Tibial nerve (tissue), 4 donors: ENCODE results near the gene ZFAND2B. TPM values are rescaled to one million over a fixed set of nuclear protein-coding genes. Genes with fewer than 3 reads are reported as not detected.
"Not testable (repeated sequence)": the region's sequence is repeated elsewhere in the genome, so short reads cannot be mapped to it uniquely, and the experiment has no call there.

Source experiments
- DNase-seq, 2 donors: peaks; one replicate each; pipeline ENCODE4 v3.0.0-alpha.2; 2019; ENCODE audit warnings: low spot score in 2 of 2
- H3K27ac ChIP-seq, 4 donors: fragments of 200-600 bp; sonication (generic) in 3 of 4; one replicate each; pipeline ENCODE4 v1.5.1; 2017 to 2019; ENCODE audit warnings: mild to moderate bottlenecking in 1 of 4
- H3K27me3 ChIP-seq, 2 donors: fragments of 200-600 bp; sonication (generic) in 1 of 2; one replicate each; pipeline versions ENCODE4 v1.5.1 to v1.6.0; 2017 to 2019
- H3K36me3 ChIP-seq, 3 donors: fragments of 200-600 bp; sonication (generic); one replicate each; pipeline ENCODE4 v1.5.1; 2018 to 2019
- H3K4me1 ChIP-seq, 4 donors: fragments of 200-600 bp; sonication (generic) in 3 of 4; one replicate each; pipeline ENCODE4 v1.5.1; 2017 to 2019
- H3K4me3 ChIP-seq, 4 donors: fragments of 200-600 bp; sonication (generic) in 3 of 4; one replicate each; pipeline ENCODE4 v1.5.1; 2017 to 2019; ENCODE audit warnings: mild to moderate bottlenecking in 1 of 4, moderate library complexity in 1 of 4
- H3K9me3 ChIP-seq, 4 donors: fragments of 200-600 bp; sonication (generic) in 3 of 4; one replicate each; pipeline ENCODE4 v1.5.1; 2017 to 2019
- EP300 ChIP-seq, 2 donors: sonication (generic); formaldehyde crosslinking; IDR thresholded peaks; one replicate each; pipeline ENCODE4 v1.6.1; 2017; ENCODE audit warnings: antibody characterized with exemption in 2 of 2, mild to moderate bottlenecking in 1 of 2
- POLR2A ChIP-seq, 2 donors: fragments of 450-650 bp; IDR thresholded peaks; one replicate each; pipeline ENCODE4 v1.6.1; 2017; ENCODE audit warnings: antibody characterized with exemption in 2 of 2, mild to moderate bottlenecking in 2 of 2, moderate library complexity in 2 of 2
- WGBS, 2 donors: methylation state at CpG; one replicate each; pipeline ENCODE4 v1.1.5; 2018; 5-methylcytosine and 5-hydroxymethylcytosine counted together
- total RNA-seq, 4 donors: library from RNA; depleted of rRNA; stranded (reverse); fragments of >200 nt; gene quantifications; one replicate each; pipeline ENCODE4 v1.1.0, GENCODE V29; 2016
- TF ChIP-seq, protein P1 (sequence below), 5 experiments: fragments of 200-600 bp in 3 of 5; fragments of 450-650 bp in 2 of 5; sonication (generic) in 3 of 5; IDR thresholded peaks; one replicate each; pipeline ENCODE4 v1.5.1; 2016 to 2019; ENCODE audit warnings: antibody characterized with exemption in 5 of 5, mild to moderate bottlenecking in 3 of 5, moderate library complexity in 2 of 5

Gene ZFAND2B
- total RNA-seq, 4 donors from 2014 or later = 30.3 to 58.8 (median 50.5) TPM

DNA sequence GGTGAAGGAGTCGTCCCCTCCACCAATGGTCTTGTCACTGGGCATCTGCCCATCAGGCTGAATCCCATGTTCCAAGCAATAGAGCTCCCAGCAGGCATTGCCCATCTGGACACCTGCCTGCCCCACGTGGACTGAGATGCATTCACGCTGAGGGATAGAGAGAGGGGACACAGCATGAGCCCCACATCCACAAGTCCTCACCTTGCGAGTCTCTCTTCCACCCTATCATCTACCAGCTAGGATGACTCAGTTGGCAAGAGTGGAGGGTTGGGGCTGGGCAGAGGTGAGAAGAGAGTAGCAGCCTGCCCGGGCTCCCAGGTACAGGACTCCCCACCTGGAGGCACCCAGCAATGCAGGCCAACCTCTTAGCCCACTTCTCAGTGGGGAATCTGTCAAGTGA lies 45.5 kb downstream of the ZFAND2B start:
- Histone ChIP-seq H3K27ac (peak overlapping the region in 3 of 4 donors; percentile 63 to 89 (median 76)), H3K4me1 (peaks cover 0 to 61% (median 35%) of the 10 kb centered on the region in 4 donors), H3K27me3 (peaks cover 0 to 36% of the 10 kb centered on the region in 2 donors), H3K9me3 (no peaks in the 10 kb centered on the region), H3K4me3 (peak overlapping the region in 2 of 4 donors; percentile 64 to 73), H3K36me3 (peaks cover 0 to 28% (median 0%) of the 10 kb centered on the region in 3 donors)
- TF ChIP-seq, protein P1, sequence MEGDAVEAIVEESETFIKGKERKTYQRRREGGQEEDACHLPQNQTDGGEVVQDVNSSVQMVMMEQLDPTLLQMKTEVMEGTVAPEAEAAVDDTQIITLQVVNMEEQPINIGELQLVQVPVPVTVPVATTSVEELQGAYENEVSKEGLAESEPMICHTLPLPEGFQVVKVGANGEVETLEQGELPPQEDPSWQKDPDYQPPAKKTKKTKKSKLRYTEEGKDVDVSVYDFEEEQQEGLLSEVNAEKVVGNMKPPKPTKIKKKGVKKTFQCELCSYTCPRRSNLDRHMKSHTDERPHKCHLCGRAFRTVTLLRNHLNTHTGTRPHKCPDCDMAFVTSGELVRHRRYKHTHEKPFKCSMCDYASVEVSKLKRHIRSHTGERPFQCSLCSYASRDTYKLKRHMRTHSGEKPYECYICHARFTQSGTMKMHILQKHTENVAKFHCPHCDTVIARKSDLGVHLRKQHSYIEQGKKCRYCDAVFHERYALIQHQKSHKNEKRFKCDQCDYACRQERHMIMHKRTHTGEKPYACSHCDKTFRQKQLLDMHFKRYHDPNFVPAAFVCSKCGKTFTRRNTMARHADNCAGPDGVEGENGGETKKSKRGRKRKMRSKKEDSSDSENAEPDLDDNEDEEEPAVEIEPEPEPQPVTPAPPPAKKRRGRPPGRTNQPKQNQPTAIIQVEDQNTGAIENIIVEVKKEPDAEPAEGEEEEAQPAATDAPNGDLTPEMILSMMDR (IDR thresholded peaks at IDR 0.05) = no peak
- TF ChIP-seq EP300 (IDR thresholded peaks at IDR 0.05) = no peak
- TF ChIP-seq POLR2A (IDR thresholded peaks at IDR 0.05) = no peak
- 68 to 76% methylated on average over 5 of the region's 5 CpGs for WGBS, 2 donors
- DNase-seq = no peak

GRCh38 chr2:219252570-219252899 lies 46.0 kb downstream of the ZFAND2B start:
- Histone ChIP-seq H3K4me1 (peaks cover 0 to 61% (median 33%) of the 10 kb centered on the region in 4 donors), H3K9me3 (no peaks in the 10 kb centered on the region), H3K27ac (peak overlapping the region in 3 of 4 donors; percentile 63 to 89 (median 76)), H3K4me3 (peak overlapping the region; percentile 49 to 81 (median 68)), H3K27me3 (peaks cover 0 to 36% of the 10 kb centered on the region in 2 donors), H3K36me3 (peaks cover 0 to 24% (median 0%) of the 10 kb centered on the region in 3 donors)
- no peak for DNase-seq
- no peak for TF ChIP-seq POLR2A (IDR thresholded peaks at IDR 0.05)
- WGBS, 2 donors = 13 to 21% methylated on average over 9 of the region's 9 CpGs

DNA sequence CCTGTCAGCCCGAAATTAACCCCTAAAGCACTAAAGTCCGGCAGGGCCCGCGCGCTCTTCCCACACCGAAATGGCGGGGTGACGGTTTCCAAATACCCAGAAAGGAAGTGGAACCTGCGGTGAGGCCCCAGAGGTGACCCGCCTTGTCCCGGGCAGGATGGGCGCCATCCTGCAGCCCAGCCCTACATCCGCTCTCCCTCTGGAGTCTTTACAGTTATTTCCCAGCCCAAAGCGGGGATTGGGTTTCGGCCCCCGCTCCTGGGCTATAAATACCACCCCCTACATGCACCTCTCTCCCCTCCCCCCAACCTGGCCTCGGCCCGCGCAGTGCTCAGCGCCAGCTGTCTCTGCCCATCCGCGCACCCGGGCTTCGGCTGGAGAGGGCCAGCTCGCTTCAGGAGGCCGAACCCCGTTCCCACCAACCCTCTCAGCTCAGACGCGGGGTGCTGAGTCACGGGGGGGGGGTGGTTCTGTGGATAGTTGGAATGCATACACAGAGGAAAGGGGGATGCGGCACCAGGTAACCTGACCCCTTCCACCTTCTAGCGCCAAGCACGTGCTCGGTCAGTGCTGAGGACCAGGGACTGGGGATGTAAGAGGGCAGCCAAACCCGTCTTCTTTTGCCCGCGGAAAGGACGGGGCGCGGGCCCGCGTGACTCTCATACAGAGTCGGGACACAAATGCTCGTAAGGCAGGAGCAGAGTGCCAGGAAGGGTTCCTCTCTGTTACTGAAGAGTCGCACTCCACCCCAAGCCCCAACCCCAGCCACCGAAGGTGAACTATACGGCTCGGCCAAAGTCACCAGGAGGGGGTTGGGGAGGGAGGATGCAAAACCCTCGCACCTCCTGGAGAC lies 46.5 kb downstream of the ZFAND2B start, which contains the start of gene TUBA4B:
Gene TUBA4B (plus strand): TSS at position 344 of the 853 bp plus-strand sequence. CDS start 165 bp downstream, at position 509.
- H3K36me3 ChIP-seq = peaks cover 0 to 18% (median 0%) of the 10 kb centered on the region in 3 donors
- TF ChIP-seq POLR2A (IDR thresholded peaks at IDR 0.05) (no peak), EP300 (IDR thresholded peaks at IDR 0.05) (no peak)
- TF ChIP-seq, protein P1 (IDR thresholded peaks at IDR 0.05) = no peak
- no peaks in the 10 kb centered on the region for H3K9me3 ChIP-seq
- H3K27me3 ChIP-seq = peaks cover 0 to 38% of the 10 kb centered on the region in 2 donors
- H3K27ac ChIP-seq = peak within 1 kb of the TSS; percentile 7 to 89 (median 70)
- no peak for DNase-seq
- WGBS, 2 donors = 2 to 3% methylated on average over 34 to 49 of the region's 49 CpGs
- peaks cover 0 to 61% (median 33%) of the 10 kb centered on the region in 4 donors for H3K4me1 ChIP-seq
- peak within 1 kb of the TSS; percentile 49 to 81 (median 68) for H3K4me3 ChIP-seq

DNA sequence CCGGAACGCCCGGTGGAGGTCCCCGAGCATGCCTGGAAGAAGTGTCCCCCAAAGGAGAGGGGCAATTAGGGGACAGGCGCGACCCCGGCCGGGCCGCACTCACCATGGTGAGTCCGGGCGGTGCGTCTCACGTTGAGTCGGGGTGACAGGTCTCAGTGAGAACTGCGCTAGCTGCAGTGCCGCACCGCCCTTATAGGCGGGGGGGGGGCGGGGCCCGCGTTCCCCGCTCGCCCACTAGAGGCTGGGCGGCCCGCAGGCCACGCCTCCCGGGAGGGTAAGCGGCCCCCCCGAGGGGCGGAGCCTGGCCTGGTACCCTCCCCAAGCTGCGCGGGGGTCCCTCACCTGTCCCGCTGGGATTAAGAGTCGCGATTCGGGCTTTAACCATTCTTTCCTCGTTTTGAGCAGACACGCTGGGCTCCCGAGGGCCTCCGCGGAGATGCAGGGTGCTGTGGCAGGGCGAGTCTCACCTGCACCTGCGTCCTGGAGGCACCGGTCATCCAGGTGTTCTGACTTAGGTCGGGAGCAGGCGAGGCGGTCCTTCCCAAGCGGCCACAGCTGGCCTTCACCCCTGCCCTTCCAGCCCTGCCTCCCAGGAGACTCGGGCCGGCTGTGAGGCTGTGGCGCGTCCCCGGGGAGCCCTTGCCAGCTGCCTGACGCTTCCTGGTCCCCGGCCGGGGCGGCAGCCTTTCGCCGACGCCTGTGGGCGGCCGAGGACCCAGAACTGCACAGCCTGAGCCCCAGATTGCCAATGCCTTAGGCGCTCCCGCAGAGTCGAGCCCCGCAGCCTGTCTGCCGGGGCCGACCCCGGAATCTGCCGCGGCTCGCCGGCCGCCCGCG lies 47.4 kb downstream of the ZFAND2B start, which contains the start of gene TUBA4A:
Gene TUBA4A (minus strand): TSS at position 166 of the 837 bp plus-strand sequence. CDS start 60 bp downstream, at position 106.
- TF ChIP-seq EP300 (IDR thresholded peaks at IDR 0.05) = peak; percentile 55 to 90
- peak; percentile 68 to 91 for TF ChIP-seq POLR2A (IDR thresholded peaks at IDR 0.05)
- TF ChIP-seq, protein P1 (IDR thresholded peaks at IDR 0.05) = peak in 3 of 5 experiments; percentile 12 to 46 (median 41)
- Histone ChIP-seq H3K27me3 (peaks cover 0 to 41% of the 10 kb centered on the region in 2 donors), H3K4me1 (peaks cover 0 to 56% (median 32%) of the 10 kb centered on the region in 4 donors), H3K9me3 (no peaks in the 10 kb centered on the region), H3K4me3 (peak within 1 kb of the TSS; percentile 49 to 81 (median 68)), H3K27ac (peak within 1 kb of the TSS; percentile 7 to 89 (median 70)), H3K36me3 (peaks cover 0 to 9% (median 0%) of the 10 kb centered on the region in 3 donors)
- peak; percentile 65 to 69 for DNase-seq
- WGBS, 2 donors = 0% methylated on average over 21 to 34 of the region's 76 CpGs

GRCh38 chr2:219254590-219255201 lies 48.1 kb downstream of the ZFAND2B start:
- H3K27ac ChIP-seq = peak overlapping the region in 3 of 4 donors; percentile 33 to 89 (median 76)
- TF ChIP-seq POLR2A (IDR thresholded peaks at IDR 0.05) (no peak), EP300 (IDR thresholded peaks at IDR 0.05) (no peak)
- TF ChIP-seq, protein P1 (IDR thresholded peaks at IDR 0.05) = no peak
- WGBS, 2 donors = 19 to 22% methylated on average over 10 to 11 of the region's 12 CpGs
- H3K27me3 ChIP-seq = peaks cover 0 to 43% of the 10 kb centered on the region in 2 donors
- peak overlapping the region; percentile 49 to 81 (median 68) for H3K4me3 ChIP-seq
- H3K4me1 ChIP-seq = peaks cover 0 to 49% (median 24%) of the 10 kb centered on the region in 4 donors
- no peak for DNase-seq
- peaks cover 0 to 6% (median 0%) of the 10 kb centered on the region in 3 donors for H3K36me3 ChIP-seq
- H3K9me3 ChIP-seq = no peaks in the 10 kb centered on the region

- Histone ChIP-seq H3K27me3 (peaks cover 0 to 52% of the 10 kb centered on the region in 2 donors), H3K4me1 (peaks cover 0 to 15% (median 8%) of the 10 kb centered on the region in 4 donors)
- WGBS, 2 donors = 79 to 81% methylated on average over 10 of the region's 10 CpGs
- H3K27ac ChIP-seq, H3K36me3 ChIP-seq, H3K4me3 ChIP-seq, DNase-seq, H3K9me3 ChIP-seq: not testable (repeated sequence)
Measured at GRCh38 chr2:219258942-219259341, 52.4 kb downstream of the ZFAND2B start.
